B cell (primary cell): ENCODE measurements around the gene WDFY4. TPM values are rescaled to one million over a fixed set of nuclear protein-coding genes. Genes with fewer than 3 reads are reported as not detected.

Experiments
- ATAC-seq: fragments of 200-7000 bp; cut with Tn5 transposase; one replicate; pipeline ENCODE4 v1.10.0; 2021; ENCODE audit warnings: low read depth, mild to moderate bottlenecking, moderate number of reproducible peaks, moderate library complexity
- CTCF ChIA-PET: fragments of 350-600 bp; sonication (Branson Sonifier 250); formaldehyde crosslinking; loops from one replicate; lab custom pipeline; 2021; ENCODE audit warnings: antibody characterized with exemption, inconsistent platforms; lab: Charles Lee
- POLR2A ChIA-PET: fragments of 350-600 bp; sonication (Branson Sonifier 250); formaldehyde crosslinking; loops from one replicate; lab custom pipeline; 2021; ENCODE audit warnings: antibody characterized with exemption; lab: Charles Lee
- DNase-seq: peaks from one replicate; pipeline ENCODE4 v3.0.0; 2013
- H2AFZ ChIP-seq: 2 replicates; pipeline ENCODE4 v1.6.1; 2012; ENCODE audit warnings: mild to moderate bottlenecking, low read depth, low read length; ENCODE audit not compliant: insufficient read depth, poor library complexity, severe bottlenecking
- H3K27ac ChIP-seq, 2 donors: 1 replicate in 1 of 2; 2 replicates in 1 of 2; pipeline ENCODE4 v1.5.1; 2012 to 2013; ENCODE audit warnings: low read length in 2 of 2, mild to moderate bottlenecking in 2 of 2, moderate library complexity in 1 of 2
- H3K27me3 ChIP-seq, 4 experiments: fragments of 200-600 bp in 1 of 4; sonication (generic) in 1 of 4; replicated peaks in 1 of 4; 1 replicate in 2 of 4; 2 replicates in 2 of 4; pipeline versions ENCODE4 v1.6.1 to v1.7.0; 2013 to 2016; ENCODE audit warnings: low read length in 3 of 4, mild to moderate bottlenecking in 2 of 4, mixed read lengths in 1 of 4, moderate library complexity in 1 of 4; ENCODE audit not compliant: insufficient read depth in 4 of 4, control insufficient read depth in 3 of 4; ENCODE audit errors: control extremely low read depth in 1 of 4
- H3K36me3 ChIP-seq, 2 experiments: replicated peaks in 1 of 2; 1 replicate in 1 of 2; 2 replicates in 1 of 2; pipeline versions ENCODE4 v1.6.1 to v1.7.1; 2013; ENCODE audit warnings: low read length in 1 of 2; ENCODE audit not compliant: insufficient read depth in 2 of 2, control insufficient read depth in 1 of 2; ENCODE audit errors: control extremely low read depth in 1 of 2, extremely low read depth in 1 of 2
- H3K4me1 ChIP-seq, 2 donors: fragments of 200-600 bp in 1 of 2; sonication (generic) in 1 of 2; 1 replicate in 1 of 2; 2 replicates in 1 of 2; pipeline versions ENCODE4 v1.5.1 to v1.6.1; 2013 to 2017; ENCODE audit warnings: low read length in 2 of 2; ENCODE audit not compliant: control insufficient read depth in 2 of 2, insufficient read depth in 2 of 2
- H3K4me2 ChIP-seq: replicated peaks from 2 replicates; pipeline ENCODE3; 2012; ENCODE audit warnings: mild to moderate bottlenecking, low read depth, low read length; ENCODE audit not compliant: poor library complexity, severe bottlenecking
- H3K4me3 ChIP-seq, 5 experiments: fragments of 200-600 bp in 1 of 5; sonication (generic) in 1 of 5; 1 replicate in 3 of 5; 2 replicates in 2 of 5; pipeline versions ENCODE4 v1.5.1 to v1.7.0; 2011 to 2016; ENCODE audit warnings: low read length in 4 of 5, mild to moderate bottlenecking in 4 of 5, low read depth in 2 of 5, control low read depth in 1 of 5, moderate library complexity in 1 of 5; ENCODE audit not compliant: insufficient read depth in 1 of 5; ENCODE audit errors: control extremely low read depth in 1 of 5, extremely low read depth in 1 of 5
- H3K79me2 ChIP-seq: fragments of 200-600 bp; sonication (generic); one replicate; pipeline ENCODE4 v1.6.0; 2016; ENCODE audit warnings: low read length; ENCODE audit not compliant: control insufficient read depth, insufficient read depth
- H3K9ac ChIP-seq: fragments of 200-600 bp; sonication (generic); 2 replicates; pipeline ENCODE4 v1.6.1; 2017; ENCODE audit warnings: mild to moderate bottlenecking, low read length, moderate library complexity
- H3K9me3 ChIP-seq, 3 donors: one replicate each; pipeline versions ENCODE4 v1.6.1 to v1.7.1; 2013; ENCODE audit warnings: low read length in 2 of 3; ENCODE audit not compliant: control insufficient read depth in 2 of 3, insufficient read depth in 1 of 3; ENCODE audit errors: control extremely low read depth in 1 of 3
- H4K20me1 ChIP-seq: 2 replicates; pipeline ENCODE4 v1.6.0; 2012; ENCODE audit warnings: mild to moderate bottlenecking, low read length; ENCODE audit not compliant: insufficient read depth, control insufficient read depth, poor library complexity, severe bottlenecking
- H3K27ac Mint-ChIP-seq: one replicate; pipeline ENCODE4 v1.8.0; 2021; ENCODE audit warnings: mixed read lengths
- H3K27me3 Mint-ChIP-seq: one replicate; pipeline ENCODE4 v1.8.0; 2021; ENCODE audit warnings: mixed read lengths
- H3K4me1 Mint-ChIP-seq: one replicate; pipeline ENCODE4 v1.8.0; 2021; ENCODE audit warnings: mixed read lengths
- H3K4me3 Mint-ChIP-seq: one replicate; pipeline ENCODE4 v1.8.0; 2021; ENCODE audit warnings: mixed read lengths
- H3K9me3 Mint-ChIP-seq: one replicate; pipeline ENCODE4 v1.8.0; 2022; ENCODE audit warnings: mixed read lengths; ENCODE audit not compliant: insufficient read depth
- EZH2 ChIP-seq: IDR thresholded peaks from 2 replicates; pipeline ENCODE4 v1.6.1; 2012; ENCODE audit warnings: borderline replicate concordance, low read depth, mild to moderate bottlenecking, moderate library complexity, low read length; ENCODE audit not compliant: insufficient read depth, poor library complexity, severe bottlenecking
- WGBS: methylation state at CpG from one replicate; pipeline ENCODE4 v1.1.5; 2013; ENCODE audit warnings: missing lambda C conversion rate; ENCODE audit not compliant: insufficient coverage; 5-methylcytosine and 5-hydroxymethylcytosine counted together
- intact Hi-C: fragments of 100-400 bp; cut with micrococcal nuclease; formaldehyde crosslinking; loops from one replicate; pipeline ENCODE4 v1.10.0; 2022
- polyA plus RNA-seq: library from polyadenylated mRNA; depleted of rRNA; stranded (reverse); fragments of >200 nt; gene quantifications from 2 replicates; pipeline ENCODE4 v1.2.3, GENCODE V29; 2012
- total RNA-seq, 2 donors: library from RNA; stranded (reverse); fragments of 120-200 nt in 1 of 2; gene quantifications; 1 replicate in 1 of 2; 2 replicates in 1 of 2; pipeline versions ENCODE4 v1.2.3 to v1.2.4, GENCODE V29; 2013 to 2022
- TF ChIP-seq, protein P1 (sequence below): fragments of 200-600 bp; IDR thresholded peaks from one replicate; pipeline ENCODE4 v1.8.0; 2022; ENCODE audit warnings: antibody characterized with exemption, mild to moderate bottlenecking

The WDFY4 gene
- total and polyA plus RNA-seq, 2 donors (not counting 1 experiment from before 2014, with no cell fraction given): 262 to 560 TPM

DNA sequence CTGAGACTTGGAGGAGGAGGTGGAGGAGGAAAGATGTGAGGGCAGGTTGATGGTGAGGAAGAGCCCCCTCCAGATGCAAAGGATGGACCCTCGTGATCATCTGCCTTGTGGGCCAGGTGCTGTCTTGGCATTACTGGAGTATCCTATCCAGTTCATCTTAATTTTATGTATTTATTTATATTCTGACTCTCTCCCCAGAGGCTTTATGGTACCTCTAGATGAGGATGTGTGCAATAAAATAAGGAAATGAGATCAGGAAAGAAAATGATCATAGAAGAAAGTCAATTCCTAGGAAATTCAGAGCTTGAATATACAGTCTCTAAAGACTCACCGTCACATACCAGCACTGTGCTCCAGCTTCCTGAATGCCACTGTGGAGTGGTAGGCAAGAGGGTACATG is 160.8 kb downstream of the WDFY4 start:
- Mint-ChIP-seq H3K27ac (peak overlapping the region; percentile 62), H3K27me3 (no peaks in the 10 kb centered on the region), H3K9me3 (no peaks in the 10 kb centered on the region), H3K4me1 (no peaks in the 10 kb centered on the region), H3K4me3 (no peak overlapping the region)
- Histone ChIP-seq H3K9ac (no peak overlapping the region), H3K9me3 (no peaks in the 10 kb centered on the region), H3K4me3 (no peak overlapping the region), H3K36me3 (peaks cover 9 to 96% of the 10 kb centered on the region in 2 experiments), H3K4me1 (no peaks in the 10 kb centered on the region), H3K27me3 (no peaks in the 10 kb centered on the region), H3K4me2 (no peak overlapping the region), H2AFZ (no peak overlapping the region), H3K27ac (no peak overlapping the region), H4K20me1 (peaks cover 24% of the 10 kb centered on the region), H3K79me2 (peaks cover 5% of the 10 kb centered on the region)
- DNase-seq (no peak), ATAC-seq (no peak)
- intact Hi-C loops: no loop called here
- POLR2A ChIA-PET: no interaction called here
- CTCF ChIA-PET: interaction anchor here (1.1 kb wide), 1 partner anchor 188 kb away, joined by 4 read pairs; no protein-coding TSS in a partner anchor
- WGBS: no CpG with 5 or more reads among the region's 2 CpGs
- TF ChIP-seq, protein P1, sequence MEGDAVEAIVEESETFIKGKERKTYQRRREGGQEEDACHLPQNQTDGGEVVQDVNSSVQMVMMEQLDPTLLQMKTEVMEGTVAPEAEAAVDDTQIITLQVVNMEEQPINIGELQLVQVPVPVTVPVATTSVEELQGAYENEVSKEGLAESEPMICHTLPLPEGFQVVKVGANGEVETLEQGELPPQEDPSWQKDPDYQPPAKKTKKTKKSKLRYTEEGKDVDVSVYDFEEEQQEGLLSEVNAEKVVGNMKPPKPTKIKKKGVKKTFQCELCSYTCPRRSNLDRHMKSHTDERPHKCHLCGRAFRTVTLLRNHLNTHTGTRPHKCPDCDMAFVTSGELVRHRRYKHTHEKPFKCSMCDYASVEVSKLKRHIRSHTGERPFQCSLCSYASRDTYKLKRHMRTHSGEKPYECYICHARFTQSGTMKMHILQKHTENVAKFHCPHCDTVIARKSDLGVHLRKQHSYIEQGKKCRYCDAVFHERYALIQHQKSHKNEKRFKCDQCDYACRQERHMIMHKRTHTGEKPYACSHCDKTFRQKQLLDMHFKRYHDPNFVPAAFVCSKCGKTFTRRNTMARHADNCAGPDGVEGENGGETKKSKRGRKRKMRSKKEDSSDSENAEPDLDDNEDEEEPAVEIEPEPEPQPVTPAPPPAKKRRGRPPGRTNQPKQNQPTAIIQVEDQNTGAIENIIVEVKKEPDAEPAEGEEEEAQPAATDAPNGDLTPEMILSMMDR: no peak
- TF ChIP-seq EZH2: no peak

DNA sequence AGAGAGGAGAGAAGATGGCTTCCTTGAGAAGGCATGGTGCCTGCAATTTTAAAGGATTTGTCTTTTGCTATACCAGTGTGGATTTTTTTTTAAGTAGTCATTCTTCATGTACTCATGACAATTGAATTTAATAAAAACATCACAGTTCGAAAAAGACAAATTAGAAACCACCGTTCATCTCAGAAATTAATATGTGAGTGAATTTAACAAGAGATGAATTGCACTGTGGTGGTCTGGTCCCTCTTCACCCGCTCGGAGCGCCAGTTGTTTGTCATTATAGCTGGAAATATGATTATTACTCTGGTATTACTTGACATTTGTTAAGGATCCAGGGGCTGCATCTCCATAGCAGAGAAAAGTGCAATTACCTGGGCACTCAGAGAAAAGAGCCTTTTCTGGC is 163.0 kb downstream of the WDFY4 start:
- no peaks in the 10 kb centered on the region for H3K27me3 ChIP-seq
- peaks cover 37% of the 10 kb centered on the region for H4K20me1 ChIP-seq
- ATAC-seq: no peak
- Mint-ChIP-seq H3K4me1 (no peaks in the 10 kb centered on the region), H3K27ac (no peak overlapping the region), H3K4me3 (no peak overlapping the region), H3K27me3 (no peaks in the 10 kb centered on the region), H3K9me3 (no peaks in the 10 kb centered on the region)
- no peak overlapping the region for H3K4me3 ChIP-seq
- 100% methylated on average over 3 of the region's 5 CpGs for WGBS
- ChIA-PET POLR2A (no interaction called here), CTCF (no interaction called here)
- H3K79me2 ChIP-seq: peaks cover 9% of the 10 kb centered on the region
- intact Hi-C loops: no loop called here
- H3K36me3 ChIP-seq: peaks cover 8 to 98% of the 10 kb centered on the region in 2 experiments
- H3K9me3 ChIP-seq: no peaks in the 10 kb centered on the region
- no peak overlapping the region for H3K27ac ChIP-seq
- TF ChIP-seq, protein P1: no peak
- no peak for TF ChIP-seq EZH2
- H3K4me1 ChIP-seq: no peaks in the 10 kb centered on the region
- no peak overlapping the region for H3K4me2 ChIP-seq
- H2AFZ ChIP-seq: no peak overlapping the region
- no peak for DNase-seq
- no peak overlapping the region for H3K9ac ChIP-seq
